Panc1 (cell line): ENCODE data around the gene IGLL5.

ENCODE experiments used
- POLR2AphosphoS5 ChIP-seq: IDR thresholded peaks from 2 replicates; pipeline ENCODE4 v1.6.1; 2012; ENCODE audit warnings: mild to moderate bottlenecking, low read depth, low read length, moderate library complexity
- SIN3A ChIP-seq: IDR thresholded peaks from 2 replicates; pipeline ENCODE4 v1.6.1; 2012; ENCODE audit warnings: low read depth, mild to moderate bottlenecking, low read length, moderate library complexity, borderline replicate concordance; ENCODE audit not compliant: insufficient read depth
- TF ChIP-seq, protein P1 (sequence below): fragments of 450-650 bp; IDR thresholded peaks from 2 replicates; pipeline ENCODE4 v1.5.1; 2017; ENCODE audit warnings: mild to moderate bottlenecking
- TF ChIP-seq, protein P2 (sequence below), 2 experiments: IDR thresholded peaks; 2 replicates each; pipeline ENCODE4 v1.6.1; 2011 to 2012; ENCODE audit warnings: low read depth in 2 of 2, control low read depth in 1 of 2, low read length in 1 of 2, mild to moderate bottlenecking in 1 of 2, moderate library complexity in 1 of 2; ENCODE audit not compliant: insufficient read depth in 1 of 2

DNA sequence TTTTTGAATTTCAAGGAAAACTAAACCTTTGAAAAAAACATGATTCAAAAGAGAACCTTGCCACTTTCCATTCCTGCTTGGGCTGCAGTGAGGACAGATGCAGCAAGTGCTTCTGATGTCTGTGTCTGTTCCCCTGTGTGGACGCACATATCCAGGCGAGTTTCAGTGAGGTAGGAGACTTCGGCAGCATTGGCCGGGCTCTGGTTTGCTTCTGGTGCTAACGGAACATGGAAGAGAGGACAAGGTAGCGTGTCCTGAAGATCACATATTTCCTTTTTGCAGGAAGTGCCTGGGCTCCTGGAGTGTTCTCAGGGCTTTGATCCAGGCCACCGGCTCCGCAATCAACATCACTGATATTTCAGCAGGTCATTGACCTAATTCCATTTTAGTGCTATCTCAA, 33.1 kb upstream of the IGLL5 start:
- TF ChIP-seq, protein P1, sequence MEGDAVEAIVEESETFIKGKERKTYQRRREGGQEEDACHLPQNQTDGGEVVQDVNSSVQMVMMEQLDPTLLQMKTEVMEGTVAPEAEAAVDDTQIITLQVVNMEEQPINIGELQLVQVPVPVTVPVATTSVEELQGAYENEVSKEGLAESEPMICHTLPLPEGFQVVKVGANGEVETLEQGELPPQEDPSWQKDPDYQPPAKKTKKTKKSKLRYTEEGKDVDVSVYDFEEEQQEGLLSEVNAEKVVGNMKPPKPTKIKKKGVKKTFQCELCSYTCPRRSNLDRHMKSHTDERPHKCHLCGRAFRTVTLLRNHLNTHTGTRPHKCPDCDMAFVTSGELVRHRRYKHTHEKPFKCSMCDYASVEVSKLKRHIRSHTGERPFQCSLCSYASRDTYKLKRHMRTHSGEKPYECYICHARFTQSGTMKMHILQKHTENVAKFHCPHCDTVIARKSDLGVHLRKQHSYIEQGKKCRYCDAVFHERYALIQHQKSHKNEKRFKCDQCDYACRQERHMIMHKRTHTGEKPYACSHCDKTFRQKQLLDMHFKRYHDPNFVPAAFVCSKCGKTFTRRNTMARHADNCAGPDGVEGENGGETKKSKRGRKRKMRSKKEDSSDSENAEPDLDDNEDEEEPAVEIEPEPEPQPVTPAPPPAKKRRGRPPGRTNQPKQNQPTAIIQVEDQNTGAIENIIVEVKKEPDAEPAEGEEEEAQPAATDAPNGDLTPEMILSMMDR: no peak
- TF ChIP-seq, protein P2, sequence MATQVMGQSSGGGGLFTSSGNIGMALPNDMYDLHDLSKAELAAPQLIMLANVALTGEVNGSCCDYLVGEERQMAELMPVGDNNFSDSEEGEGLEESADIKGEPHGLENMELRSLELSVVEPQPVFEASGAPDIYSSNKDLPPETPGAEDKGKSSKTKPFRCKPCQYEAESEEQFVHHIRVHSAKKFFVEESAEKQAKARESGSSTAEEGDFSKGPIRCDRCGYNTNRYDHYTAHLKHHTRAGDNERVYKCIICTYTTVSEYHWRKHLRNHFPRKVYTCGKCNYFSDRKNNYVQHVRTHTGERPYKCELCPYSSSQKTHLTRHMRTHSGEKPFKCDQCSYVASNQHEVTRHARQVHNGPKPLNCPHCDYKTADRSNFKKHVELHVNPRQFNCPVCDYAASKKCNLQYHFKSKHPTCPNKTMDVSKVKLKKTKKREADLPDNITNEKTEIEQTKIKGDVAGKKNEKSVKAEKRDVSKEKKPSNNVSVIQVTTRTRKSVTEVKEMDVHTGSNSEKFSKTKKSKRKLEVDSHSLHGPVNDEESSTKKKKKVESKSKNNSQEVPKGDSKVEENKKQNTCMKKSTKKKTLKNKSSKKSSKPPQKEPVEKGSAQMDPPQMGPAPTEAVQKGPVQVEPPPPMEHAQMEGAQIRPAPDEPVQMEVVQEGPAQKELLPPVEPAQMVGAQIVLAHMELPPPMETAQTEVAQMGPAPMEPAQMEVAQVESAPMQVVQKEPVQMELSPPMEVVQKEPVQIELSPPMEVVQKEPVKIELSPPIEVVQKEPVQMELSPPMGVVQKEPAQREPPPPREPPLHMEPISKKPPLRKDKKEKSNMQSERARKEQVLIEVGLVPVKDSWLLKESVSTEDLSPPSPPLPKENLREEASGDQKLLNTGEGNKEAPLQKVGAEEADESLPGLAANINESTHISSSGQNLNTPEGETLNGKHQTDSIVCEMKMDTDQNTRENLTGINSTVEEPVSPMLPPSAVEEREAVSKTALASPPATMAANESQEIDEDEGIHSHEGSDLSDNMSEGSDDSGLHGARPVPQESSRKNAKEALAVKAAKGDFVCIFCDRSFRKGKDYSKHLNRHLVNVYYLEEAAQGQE (IDR thresholded peaks at IDR 0.05; ENCODE audit: insufficient read depth in 1 of 2, low read depth in 2 of 2, low read length in 1 of 2): no peak
- TF ChIP-seq POLR2AphosphoS5 (no peak), SIN3A (no peak)
